GM12875 (cell line): Measurements from ENCODE around the gene HTR6.

Experiments used
- H3K4me3 ChIP-seq: one replicate; pipeline ENCODE4 v1.5.1; 2011; ENCODE audit warnings: low read depth, low read length, control low read depth
- TF ChIP-seq, protein P1 (sequence below): IDR thresholded peaks from 2 replicates; pipeline ENCODE4 v1.5.1; 2011; ENCODE audit warnings: low read depth, mild to moderate bottlenecking, control low read depth, inconsistent platforms, low read length, moderate library complexity, borderline replicate concordance; ENCODE audit not compliant: insufficient read depth

Gene HTR6

DNA sequence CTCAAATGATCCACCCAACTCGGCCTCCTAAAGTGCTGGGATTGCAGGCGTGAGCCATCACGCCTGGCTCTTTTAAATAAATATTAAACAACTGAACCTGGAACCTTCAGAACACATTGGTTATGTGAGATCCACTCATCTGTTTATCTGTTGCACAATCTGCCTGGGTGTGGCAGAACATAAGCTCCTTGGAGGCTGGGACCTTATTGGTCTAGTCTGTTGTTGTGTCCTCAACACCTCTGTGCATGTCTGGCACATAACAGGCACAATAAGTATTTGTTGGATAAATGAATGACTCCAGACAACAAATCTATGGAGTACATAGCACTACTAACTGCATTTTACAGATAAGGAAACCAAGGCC, 24.7 kb upstream of the HTR6 start:
- no peak overlapping the region for H3K4me3 ChIP-seq

DNA sequence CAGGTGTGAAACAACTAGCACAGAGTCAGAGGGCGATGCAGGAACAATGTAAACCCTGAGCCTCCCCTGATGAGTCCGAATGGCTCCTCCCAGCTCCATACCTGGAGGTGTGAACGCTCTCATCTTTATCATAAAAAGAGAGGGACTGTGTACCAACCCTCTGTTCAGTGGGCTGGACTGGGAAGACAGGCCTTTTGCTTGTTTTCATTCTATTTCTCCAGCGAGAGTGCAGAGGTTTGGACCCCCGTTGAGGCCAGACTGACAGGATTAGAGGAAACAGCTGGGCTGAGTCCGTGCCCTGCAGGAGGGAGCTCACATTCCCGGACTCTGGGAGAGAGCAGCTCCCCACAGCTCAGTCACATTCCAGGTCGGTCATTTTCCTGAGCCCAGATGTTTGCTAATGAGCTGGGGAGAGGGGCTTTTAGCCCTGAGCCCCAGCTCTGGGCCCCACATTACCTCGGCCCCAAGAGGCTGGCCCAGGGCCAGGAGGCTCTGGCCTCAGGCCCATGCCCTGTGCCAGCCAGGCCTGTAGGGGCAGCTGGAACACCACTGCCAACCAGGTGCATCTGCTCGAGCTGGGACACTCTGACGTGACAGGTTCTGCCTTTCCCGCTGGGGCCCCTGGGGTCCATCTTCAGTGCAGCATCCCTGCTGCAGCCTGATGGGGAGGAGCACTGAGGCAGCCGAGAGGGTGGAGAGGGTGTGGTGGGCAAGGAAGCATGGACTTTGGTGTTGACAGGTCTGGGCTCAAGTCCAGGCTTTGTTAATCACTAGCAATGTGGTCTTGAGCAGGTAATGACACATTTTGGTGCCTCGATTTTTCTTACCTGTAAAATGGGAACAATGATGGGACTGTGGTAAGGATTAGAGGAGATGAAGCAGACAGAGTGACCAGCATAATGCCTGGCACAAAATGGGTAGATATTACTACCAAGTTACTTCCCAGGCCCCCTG, 24.0 kb upstream of the HTR6 start:
- no peak overlapping the region for H3K4me3 ChIP-seq
- TF ChIP-seq, protein P1, sequence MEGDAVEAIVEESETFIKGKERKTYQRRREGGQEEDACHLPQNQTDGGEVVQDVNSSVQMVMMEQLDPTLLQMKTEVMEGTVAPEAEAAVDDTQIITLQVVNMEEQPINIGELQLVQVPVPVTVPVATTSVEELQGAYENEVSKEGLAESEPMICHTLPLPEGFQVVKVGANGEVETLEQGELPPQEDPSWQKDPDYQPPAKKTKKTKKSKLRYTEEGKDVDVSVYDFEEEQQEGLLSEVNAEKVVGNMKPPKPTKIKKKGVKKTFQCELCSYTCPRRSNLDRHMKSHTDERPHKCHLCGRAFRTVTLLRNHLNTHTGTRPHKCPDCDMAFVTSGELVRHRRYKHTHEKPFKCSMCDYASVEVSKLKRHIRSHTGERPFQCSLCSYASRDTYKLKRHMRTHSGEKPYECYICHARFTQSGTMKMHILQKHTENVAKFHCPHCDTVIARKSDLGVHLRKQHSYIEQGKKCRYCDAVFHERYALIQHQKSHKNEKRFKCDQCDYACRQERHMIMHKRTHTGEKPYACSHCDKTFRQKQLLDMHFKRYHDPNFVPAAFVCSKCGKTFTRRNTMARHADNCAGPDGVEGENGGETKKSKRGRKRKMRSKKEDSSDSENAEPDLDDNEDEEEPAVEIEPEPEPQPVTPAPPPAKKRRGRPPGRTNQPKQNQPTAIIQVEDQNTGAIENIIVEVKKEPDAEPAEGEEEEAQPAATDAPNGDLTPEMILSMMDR, result no peak

More for the DNA sequence above, 24.7 kb upstream of the HTR6 start:
- TF ChIP-seq, protein P1, result no peak

DNA sequence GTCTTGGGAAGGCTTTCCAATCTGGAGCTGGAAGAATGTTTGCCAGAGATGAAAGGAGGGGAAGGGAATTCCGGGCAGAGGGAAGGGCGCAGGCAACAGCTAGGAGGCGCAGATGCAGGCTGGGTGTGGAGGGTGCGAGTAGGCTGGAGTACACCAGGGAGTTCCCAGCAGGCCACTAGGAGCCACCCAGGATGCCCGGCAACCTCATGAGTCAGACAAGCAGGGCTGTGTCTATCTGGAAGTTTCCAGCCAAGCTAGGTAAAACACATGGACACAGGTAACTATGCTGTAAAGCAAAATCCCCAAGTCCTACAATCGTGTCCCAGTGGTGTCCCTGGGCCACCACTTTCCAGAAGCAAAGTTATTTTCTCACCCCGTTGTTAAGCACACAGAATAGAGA, 21.6 kb upstream of the HTR6 start:
- H3K4me3 ChIP-seq, result no peak overlapping the region
- TF ChIP-seq, protein P1, result no peak

DNA sequence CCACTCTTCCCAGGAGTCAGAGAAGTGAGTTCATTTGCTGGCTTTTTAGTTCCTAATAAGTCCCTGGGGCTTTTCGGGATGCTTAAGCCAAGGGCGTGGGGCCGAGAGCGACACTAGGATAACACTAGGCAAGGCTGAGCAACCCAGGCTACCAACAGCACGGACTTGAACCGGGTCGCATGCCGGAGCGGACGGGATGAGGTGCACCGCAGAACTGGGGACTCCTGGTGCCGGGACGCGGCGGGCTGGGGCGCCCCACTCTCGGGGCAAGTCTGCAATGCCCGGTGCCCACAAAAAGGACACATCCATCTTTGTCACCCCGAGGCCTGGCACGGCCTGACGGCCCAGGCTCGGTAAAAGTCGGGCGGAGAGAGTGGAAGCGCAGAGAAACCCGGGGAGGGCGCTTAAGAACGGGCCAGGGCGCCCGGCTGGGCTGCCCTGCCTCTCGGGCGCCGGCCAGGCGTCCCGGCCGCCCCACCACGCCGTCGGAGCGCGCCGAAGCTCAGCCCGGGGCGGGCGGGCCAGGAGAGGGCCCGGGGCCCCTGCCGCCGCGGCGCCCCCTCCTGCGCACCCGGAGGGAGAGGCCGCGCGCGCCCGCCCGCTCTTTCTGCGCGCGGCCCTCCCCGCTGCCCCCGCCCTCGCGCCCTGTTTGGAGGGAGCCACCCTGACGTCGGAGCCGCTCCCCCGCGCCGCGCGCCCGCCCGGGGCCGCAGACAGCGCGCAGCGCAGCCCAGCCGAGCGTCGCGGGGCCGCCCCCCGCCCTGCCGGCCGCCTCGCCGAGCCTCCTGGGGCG, 20.9 kb upstream of the HTR6 start, which contains the start of gene NBL1:
TSS of gene NBL1 (plus strand) at position 710 of the 793 bp plus-strand sequence. CDS start 10,720 bp downstream, outside the sequence.
- TF ChIP-seq, protein P1, result no peak
- peak within 1 kb of the TSS; percentile 53 for H3K4me3 ChIP-seq

DNA sequence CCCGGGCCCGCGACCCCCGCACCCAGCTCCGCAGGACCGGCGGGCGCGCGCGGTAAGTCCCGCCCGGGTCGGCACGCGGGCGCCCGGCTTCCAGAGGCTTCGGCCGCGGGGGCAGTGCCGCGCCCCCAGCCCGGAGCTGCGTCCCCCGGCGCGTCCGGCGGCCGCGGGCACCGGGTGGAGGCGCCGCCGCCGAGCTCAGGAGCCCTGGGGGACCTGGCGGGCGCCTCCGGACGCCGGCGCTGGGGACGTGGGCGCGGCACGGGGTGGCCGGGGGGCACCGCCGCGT, 20.3 kb upstream of the HTR6 start:
- peak overlapping the region; percentile 53 for H3K4me3 ChIP-seq
- TF ChIP-seq, protein P1, result no peak

DNA sequence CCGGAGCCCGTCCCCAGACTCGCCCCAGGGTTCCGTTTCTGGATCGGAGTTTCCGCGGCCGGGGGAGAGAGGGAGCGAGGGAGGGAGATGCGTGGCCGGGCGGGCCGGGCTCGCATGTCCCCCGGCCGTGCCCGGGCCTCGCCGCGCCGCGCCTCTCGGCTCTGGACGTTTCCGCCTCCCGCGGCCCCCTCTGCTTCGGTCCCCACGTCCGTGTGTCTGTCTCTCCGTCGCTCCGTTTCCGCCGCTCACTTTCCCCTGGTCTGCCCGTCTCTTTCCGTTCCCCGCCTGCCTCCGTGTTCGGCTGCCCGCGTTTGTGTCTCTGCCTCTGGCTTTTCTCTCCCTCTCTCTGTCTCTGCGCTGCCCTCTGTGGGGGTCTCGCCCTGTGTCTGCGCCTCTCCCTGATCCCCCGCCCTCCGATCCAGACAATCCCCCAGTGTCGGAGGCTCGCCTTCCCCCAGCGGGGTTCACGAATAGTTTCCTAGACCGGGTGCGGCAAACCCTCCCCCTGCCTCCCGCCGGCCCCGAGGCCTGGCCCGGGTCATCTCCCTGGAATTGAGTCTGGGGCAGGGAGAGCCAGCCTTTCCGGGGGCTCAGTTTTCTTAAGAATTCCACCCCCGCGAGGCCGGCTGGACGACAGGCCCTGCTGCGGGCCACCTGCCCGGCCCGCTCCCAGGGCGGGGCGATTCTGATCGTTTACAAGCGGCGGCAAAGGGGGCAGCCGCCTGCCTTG, 19.8 kb upstream of the HTR6 start:
- TF ChIP-seq, protein P1, result no peak
- peak overlapping the region; percentile 53 for H3K4me3 ChIP-seq
